ENCODE results near the gene WDR18.
A peak's percentile ranks its signal among the peaks of the same experiment; 100 is the strongest.

Gene WDR18

GRCh38 chr19:1014161-1015060, 30.3 kb downstream of the WDR18 start:
- TF ChIP-seq CTCF (IDR thresholded peaks at IDR 0.05; ENCODE audit: control insufficient read depth, extremely low read depth, insufficient read depth): no peak
- H3K4me3 ChIP-seq (ENCODE audit: low read depth, low read length): no peak overlapping the region
- DNase-seq (ENCODE audit: low read depth): no peak

DNA sequence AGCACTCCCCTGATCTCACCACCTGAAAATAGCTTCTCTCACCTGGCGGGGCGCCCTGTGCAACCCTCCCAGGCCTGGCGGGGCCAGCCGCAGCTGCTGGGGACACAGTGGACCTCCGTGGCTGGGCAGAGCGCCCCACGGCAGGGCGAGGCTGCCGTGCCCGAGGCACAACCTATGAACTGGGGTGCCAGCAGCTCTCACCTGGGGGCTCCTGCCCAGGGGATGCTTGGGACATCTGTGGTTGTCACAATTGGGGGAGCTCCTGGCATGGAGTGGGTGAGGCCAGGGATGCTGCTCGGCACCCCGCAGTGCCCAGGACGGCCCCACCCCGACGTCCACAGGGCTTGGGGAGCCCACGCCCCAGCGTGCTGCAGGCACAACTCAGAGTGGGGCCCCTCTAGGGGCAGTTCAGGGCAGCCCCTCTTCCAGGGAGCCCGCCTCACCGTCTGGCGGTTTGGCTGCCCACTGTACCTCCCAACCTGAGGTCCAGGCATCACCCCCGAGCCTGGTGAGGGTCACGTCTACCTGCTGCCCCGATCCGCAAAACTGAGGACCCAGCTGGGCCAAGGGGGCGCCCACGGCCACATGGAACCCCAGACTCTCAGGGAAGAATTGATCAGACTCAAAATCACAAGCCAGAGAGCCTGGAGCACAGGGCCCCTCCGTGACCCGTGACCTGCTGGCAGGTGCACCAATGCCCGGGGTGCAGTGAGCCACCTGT, 31.1 kb downstream of the WDR18 start:
- TF ChIP-seq CTCF (IDR thresholded peaks at IDR 0.05; ENCODE audit: control insufficient read depth, extremely low read depth, insufficient read depth): no peak
- no peak overlapping the region for H3K4me3 ChIP-seq (ENCODE audit: low read depth, low read length)
- DNase-seq (ENCODE audit: low read depth): no peak

GRCh38 chr19:1015782-1016646, 31.9 kb downstream of the WDR18 start:
- no peak for TF ChIP-seq CTCF (IDR thresholded peaks at IDR 0.05; ENCODE audit: control insufficient read depth, extremely low read depth, insufficient read depth)
- no peak for DNase-seq (ENCODE audit: low read depth)
- no peak overlapping the region for H3K4me3 ChIP-seq (ENCODE audit: low read depth, low read length)

DNA sequence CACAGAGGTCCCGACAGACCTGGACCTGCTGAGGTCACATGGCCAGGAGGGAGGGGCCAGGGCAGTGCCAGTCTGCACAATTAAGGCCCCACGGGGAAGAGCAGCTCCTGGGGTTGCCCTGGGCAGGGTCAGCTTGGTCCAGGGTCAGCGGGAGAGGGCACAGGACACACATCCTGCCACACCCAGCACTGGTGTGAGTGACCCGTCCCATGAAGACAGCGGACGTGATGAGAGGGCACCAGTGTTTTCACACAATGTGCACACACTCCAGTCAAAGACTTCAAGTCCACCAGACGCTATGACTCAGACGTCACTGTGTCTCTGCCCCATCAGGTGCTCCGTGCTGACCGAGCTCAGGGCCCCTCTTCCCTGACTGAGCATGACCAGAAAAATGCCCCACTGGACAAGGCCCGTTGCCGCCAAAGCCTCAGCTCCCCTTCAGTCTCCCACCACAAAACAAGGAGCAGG, 32.5 kb downstream of the WDR18 start:
- no peak overlapping the region; the same call in 1 of the 2 replicates for H3K4me3 ChIP-seq (ENCODE audit: low read depth, low read length)
- DNase-seq (ENCODE audit: low read depth): no peak
- TF ChIP-seq CTCF (IDR thresholded peaks at IDR 0.05; ENCODE audit: control insufficient read depth, extremely low read depth, insufficient read depth): no peak

DNA sequence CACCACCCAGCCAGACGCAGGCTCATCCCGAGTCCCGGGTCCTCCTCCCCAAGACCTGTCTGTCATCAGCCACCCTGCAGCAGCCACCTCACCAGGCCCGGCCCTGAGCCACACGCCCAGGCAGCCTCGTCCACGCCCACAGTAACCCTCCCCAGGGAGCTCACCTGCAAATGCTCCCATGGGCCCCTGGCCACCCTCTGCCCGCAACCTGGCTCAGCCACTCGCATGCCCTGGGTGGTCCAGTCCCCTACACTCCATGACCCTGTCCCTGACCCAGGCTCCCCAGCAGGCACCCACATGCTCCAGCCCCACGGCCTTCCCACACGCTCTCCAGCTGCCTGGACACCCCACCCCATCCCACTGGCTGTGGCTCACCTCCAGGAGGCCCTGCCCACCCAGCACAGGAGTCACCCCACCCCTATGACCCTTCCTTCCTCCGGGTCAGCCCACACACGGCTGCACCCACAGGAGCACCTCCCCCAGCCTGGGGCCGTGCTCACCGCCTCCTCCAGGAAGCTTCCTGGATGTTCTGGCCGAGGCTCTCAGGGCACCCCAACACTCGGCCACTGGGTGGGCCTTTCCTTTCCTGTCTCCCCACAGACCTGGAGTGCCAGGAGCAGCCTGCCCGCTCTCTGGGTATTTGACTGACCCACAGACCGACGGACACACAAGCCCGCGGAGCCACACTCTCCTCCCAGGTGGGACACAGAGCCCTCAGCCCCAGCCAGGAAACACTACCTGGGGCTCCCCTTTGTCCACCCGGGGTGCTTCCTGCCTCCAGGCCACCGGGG, 33.2 kb downstream of the WDR18 start:
- no peak for DNase-seq (ENCODE audit: low read depth)
- H3K4me3 ChIP-seq (ENCODE audit: low read depth, low read length): peak overlapping the region; percentile 8; the same call in 1 of the 2 replicates
- no peak for TF ChIP-seq CTCF (IDR thresholded peaks at IDR 0.05; ENCODE audit: control insufficient read depth, extremely low read depth, insufficient read depth)

- no peak overlapping the region for H3K4me3 ChIP-seq (ENCODE audit: low read depth, low read length)
- no peak for TF ChIP-seq CTCF (IDR thresholded peaks at IDR 0.05; ENCODE audit: control insufficient read depth, extremely low read depth, insufficient read depth)
- no peak for DNase-seq (ENCODE audit: low read depth)
Observed at GRCh38 chr19:1017906-1018305, 33.8 kb downstream of the WDR18 start.
